Activated CD4-positive, CD25-positive, alpha-beta regulatory T cell treated with anti-CD3 and anti-CD28 coated beads, Interleukin-2, amount 50 U/mL, for 72 hours (primary cell): ENCODE measurements around the gene CORO1A.
"Not testable (repeated sequence)": the region's sequence is repeated elsewhere in the genome, so short reads cannot be mapped to it uniquely, and the experiment has no call there.

Source experiments
- DNase-seq: peaks from one replicate; pipeline ENCODE4 v3.0.0; 2021

CORO1A gene

DNA sequence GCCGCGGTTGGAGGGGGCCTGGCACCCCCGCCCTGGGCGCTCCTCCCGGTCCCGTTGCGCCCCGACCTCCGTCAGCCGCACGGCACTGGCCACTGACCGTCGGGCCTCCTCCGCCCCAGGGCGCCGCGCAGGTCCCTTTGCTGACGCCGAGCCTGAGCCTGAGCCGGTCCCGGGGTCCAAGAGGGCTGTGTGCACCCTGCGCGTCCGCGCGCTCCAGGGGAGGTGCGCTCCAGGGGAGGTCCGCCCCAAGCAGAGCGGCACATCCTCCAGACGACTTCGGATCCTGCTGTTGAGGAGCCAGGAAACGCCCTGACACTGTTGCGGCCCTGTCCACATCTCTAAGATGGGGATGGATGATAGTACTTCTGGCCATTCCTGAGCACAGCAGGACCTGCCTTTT lies 22.9 kb downstream of the CORO1A start:
- not testable (repeated sequence) for DNase-seq

DNA sequence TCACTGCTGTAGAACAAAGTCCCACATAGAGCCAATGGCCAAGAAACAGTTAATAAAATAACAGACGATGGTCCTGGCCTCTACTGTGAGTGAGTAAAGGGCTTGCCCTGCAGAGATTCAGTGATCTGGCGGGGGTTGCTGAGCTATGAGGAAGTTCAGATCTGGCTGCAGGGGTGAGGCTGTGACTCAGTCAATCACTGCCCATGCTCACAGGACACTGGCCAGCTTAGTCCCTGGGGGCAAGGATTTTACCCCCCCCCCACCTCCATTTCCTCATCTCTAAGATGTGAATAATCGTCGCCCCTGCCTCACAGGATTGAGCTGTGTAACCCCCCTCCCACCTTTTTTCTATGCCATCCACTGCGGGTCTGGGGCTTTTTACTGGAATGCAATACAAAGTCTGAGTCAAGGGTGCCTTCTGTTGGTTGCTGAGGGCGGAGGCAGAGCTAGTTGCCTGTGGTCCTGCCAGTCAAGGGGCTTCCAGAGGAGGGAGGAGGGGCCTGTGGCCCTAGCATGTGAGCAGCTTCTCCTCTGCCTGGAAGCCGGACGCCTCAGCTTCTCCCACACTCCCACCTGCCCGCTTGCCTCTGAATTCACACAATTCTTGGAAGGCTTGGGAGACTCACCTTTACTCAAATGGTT lies 23.8 kb downstream of the CORO1A start:
- DNase-seq, result not testable (repeated sequence)

DNA sequence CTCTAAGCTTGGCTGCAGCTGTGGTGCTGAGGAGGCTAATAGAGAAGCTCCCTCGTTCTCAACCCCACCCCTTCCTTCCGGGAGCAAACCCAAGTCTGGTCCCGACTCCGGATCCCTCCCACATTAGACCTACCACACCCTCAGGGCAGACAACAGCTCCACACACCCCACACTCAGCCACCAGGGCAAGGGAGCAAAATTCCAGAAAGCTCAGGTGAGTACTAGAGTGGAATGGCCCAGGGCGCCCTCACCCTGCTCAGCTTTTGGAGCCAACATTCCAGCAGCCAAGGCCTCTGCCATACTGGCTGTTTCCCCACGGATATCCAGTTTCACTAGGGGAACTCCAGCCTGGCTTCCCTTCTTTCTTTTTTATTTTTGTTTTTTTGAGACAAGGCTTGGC lies 25.6 kb downstream of the CORO1A start:
- not testable (repeated sequence) for DNase-seq

DNA sequence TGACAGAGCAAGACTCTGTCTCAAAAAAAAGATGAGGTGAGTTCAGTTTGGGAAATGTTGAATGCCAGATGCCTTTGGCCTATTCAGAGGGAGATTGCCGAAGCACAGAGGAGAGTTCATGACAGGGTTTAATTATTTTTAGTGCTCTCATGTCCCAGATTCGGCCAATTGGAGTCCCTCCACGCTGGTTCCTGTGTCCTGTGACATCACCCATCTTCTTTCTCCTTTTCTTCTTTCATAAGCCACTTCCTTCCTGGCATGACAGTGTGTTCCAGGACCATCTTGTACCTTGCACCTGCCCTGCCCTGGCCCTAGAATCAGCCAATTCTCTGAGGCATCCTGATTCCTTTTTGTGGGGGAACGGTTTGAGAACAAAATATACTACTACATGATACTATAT lies 28.0 kb downstream of the CORO1A start:
- not testable (repeated sequence) for DNase-seq

DNA sequence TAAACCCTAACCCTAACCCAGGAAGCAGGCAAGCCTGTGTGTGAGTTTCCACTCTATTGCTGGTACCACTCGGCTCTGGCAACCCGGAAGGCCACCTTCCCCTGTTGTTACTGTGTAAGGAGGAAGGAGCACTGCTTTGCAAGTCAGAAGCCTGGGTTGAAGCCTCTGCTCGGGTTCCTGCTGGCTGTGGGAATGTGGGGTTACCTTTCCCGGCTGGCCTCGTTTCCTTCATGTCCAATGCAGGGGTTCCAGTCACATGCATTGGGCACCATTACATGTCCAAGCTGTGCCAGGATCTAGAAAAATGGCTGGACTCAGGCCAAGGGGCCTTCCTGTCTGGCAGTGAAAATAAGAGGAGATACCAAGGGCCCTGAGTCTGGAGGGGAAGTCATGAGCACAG lies 33.7 kb downstream of the CORO1A start:
- DNase-seq, result not testable (repeated sequence)
